Measurements from ENCODE around the gene FILIP1L.

The FILIP1L gene

DNA sequence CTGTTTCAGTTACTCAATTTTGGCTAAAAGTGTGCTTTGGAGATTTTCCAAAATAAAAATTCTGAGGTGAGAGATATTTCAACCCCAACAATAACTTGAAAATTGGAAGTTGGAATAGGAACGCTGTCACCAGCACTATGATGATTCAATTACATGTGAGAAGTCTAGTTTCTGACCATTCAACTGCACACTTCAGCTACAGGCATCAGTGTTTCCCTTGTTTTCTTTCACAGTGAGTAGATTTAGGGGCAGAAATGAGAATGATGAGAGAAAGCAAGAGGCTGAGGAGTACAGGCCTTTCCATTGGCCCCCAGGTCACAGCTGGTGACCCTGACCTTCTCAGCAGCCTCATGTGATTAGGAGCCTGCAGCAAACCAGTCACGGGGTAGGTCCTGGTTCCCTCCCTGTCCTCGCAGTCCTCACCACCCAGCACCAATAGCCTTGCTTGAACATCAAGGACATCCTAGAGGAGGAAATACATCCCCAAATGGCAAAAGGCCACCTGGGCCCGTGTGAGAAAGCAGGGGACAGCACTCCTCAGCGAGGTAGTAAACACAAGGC is 10.0 kb upstream of the FILIP1L start:
- H3K4me3 ChIP-seq (ENCODE audit: low read depth, low read length), result no peak overlapping the region
- DNase-seq, result no peak
- H3K27ac ChIP-seq, result no peak overlapping the region
- in situ Hi-C loops (cut with HindIII; ENCODE audit: low pct_ligation_motif_present, low sequenced_read_pairs), result no loop called here
- H3K27me3 ChIP-seq (replicated peaks), result no peaks in the 10 kb centered on the region
- TF ChIP-seq, protein P1, sequence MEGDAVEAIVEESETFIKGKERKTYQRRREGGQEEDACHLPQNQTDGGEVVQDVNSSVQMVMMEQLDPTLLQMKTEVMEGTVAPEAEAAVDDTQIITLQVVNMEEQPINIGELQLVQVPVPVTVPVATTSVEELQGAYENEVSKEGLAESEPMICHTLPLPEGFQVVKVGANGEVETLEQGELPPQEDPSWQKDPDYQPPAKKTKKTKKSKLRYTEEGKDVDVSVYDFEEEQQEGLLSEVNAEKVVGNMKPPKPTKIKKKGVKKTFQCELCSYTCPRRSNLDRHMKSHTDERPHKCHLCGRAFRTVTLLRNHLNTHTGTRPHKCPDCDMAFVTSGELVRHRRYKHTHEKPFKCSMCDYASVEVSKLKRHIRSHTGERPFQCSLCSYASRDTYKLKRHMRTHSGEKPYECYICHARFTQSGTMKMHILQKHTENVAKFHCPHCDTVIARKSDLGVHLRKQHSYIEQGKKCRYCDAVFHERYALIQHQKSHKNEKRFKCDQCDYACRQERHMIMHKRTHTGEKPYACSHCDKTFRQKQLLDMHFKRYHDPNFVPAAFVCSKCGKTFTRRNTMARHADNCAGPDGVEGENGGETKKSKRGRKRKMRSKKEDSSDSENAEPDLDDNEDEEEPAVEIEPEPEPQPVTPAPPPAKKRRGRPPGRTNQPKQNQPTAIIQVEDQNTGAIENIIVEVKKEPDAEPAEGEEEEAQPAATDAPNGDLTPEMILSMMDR (IDR thresholded peaks at IDR 0.05; ENCODE audit: low read depth, low read length, missing control alignments), result no peak
- H3K36me3 ChIP-seq (replicated peaks), result no peaks in the 10 kb centered on the region

DNA sequence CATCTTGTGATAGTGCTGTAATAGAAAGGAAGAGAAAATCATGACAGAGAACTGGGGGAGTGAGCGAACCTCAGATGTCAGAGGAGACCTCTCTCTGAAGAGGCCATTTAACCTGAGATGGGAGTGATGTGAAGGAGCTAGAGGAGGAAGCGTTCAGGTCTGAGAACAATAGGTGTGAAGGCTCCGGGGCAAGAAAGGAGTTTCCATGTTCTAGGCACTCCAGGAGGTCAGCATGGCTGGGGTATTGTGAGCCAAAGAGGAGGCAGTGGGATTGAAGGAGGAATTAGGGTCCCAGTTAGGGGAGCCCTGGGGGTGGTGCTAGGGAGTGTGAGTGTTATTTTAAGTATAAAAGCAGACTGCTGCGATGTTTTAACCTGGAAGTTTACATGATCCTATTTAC is 8.8 kb upstream of the FILIP1L start:
- DNase-seq, result no peak
- Histone ChIP-seq H3K27me3 (replicated peaks) (no peaks in the 10 kb centered on the region), H3K27ac (no peak overlapping the region), H3K4me3 (ENCODE audit: low read depth, low read length) (no peak overlapping the region), H3K36me3 (replicated peaks) (no peaks in the 10 kb centered on the region)
- in situ Hi-C loops (cut with HindIII; ENCODE audit: low pct_ligation_motif_present, low sequenced_read_pairs), result no loop called here
- TF ChIP-seq, protein P1 (IDR thresholded peaks at IDR 0.05; ENCODE audit: low read depth, low read length, missing control alignments), result no peak

DNA sequence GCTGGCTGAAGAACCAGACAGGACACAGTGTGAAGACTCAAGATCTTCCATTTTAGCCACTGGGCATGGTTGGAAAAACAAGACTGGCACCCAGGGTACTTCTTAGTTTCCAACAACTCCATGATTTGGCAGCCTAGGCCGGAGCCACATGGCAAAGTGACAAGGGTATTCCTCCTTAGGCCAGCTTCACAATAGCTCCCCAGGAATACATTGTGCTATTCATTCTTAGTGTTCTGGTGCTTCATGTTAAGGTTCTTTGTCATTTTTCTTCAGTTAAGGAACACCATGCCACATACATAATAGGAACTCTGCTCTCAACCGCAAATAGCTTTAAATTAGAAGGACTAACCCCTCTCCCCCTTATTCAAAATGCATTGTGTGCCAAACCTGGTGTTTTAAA is 8.0 kb upstream of the FILIP1L start:
- no peak overlapping the region for H3K27ac ChIP-seq
- in situ Hi-C loops (cut with HindIII; ENCODE audit: low pct_ligation_motif_present, low sequenced_read_pairs), result no loop called here
- no peak overlapping the region for H3K4me3 ChIP-seq (ENCODE audit: low read depth, low read length)
- H3K27me3 ChIP-seq (replicated peaks), result no peaks in the 10 kb centered on the region
- TF ChIP-seq, protein P1 (IDR thresholded peaks at IDR 0.05; ENCODE audit: low read depth, low read length, missing control alignments), result no peak
- no peak for DNase-seq
- no peaks in the 10 kb centered on the region for H3K36me3 ChIP-seq (replicated peaks)

DNA sequence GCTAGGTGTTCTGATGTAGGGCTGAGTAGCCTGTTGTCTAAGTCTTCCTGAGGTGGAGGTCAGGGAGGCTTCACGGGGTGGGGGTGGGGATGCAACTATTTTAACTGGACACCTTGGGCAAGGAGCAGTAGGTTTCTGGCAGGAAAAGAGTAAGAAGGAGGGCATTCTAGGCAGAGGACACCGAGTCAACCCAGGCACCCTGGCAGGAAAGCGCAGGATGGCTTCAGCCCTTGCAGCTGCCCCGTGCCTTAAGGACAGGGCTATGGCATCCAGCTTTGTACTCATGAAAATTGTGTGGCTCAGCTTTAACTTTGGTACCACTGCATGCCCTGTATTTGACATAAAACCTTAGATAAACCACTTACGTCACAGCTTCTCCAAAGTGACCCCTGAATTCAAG is 6.4 kb upstream of the FILIP1L start:
- Histone ChIP-seq H3K27me3 (replicated peaks) (no peaks in the 10 kb centered on the region), H3K27ac (no peak overlapping the region), H3K36me3 (replicated peaks) (no peaks in the 10 kb centered on the region), H3K4me3 (ENCODE audit: low read depth, low read length) (no peak overlapping the region)
- in situ Hi-C loops (cut with HindIII; ENCODE audit: low pct_ligation_motif_present, low sequenced_read_pairs), result no loop called here
- no peak for DNase-seq
- TF ChIP-seq, protein P1 (IDR thresholded peaks at IDR 0.05; ENCODE audit: low read depth, low read length, missing control alignments), result no peak

DNA sequence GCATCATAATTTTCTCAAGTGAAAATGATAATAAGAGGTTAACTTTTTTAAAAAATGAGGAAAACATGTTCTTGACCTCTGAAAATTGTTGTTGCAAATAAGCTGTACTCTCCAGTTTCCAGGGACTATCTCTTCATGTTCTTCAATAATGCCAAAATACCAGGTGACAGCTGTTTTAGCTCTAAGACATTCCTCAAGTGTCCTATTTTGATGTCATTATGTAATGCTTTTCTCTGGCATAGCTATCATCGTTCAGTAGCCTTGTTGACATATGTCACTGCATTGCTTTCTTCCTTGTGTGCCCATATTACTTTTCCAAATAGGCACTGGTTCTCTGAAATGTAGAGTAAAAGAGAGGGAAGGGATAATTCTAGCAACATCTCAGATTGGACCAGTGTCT is 5.7 kb upstream of the FILIP1L start:
- in situ Hi-C loops (cut with HindIII; ENCODE audit: low pct_ligation_motif_present, low sequenced_read_pairs), result no loop called here

More for the DNA sequence above, 5.7 kb upstream of the FILIP1L start:
- Histone ChIP-seq H3K27me3 (replicated peaks) (no peaks in the 10 kb centered on the region), H3K36me3 (replicated peaks) (no peaks in the 10 kb centered on the region), H3K27ac (no peak overlapping the region), H3K4me3 (ENCODE audit: low read depth, low read length) (no peak overlapping the region)
- TF ChIP-seq, protein P1 (IDR thresholded peaks at IDR 0.05; ENCODE audit: low read depth, low read length, missing control alignments), result no peak
- DNase-seq, result no peak
